ENCODE results near the gene MYO7A.

MYO7A gene

GRCh38 chr11:77202941-77203900, 75.2 kb downstream of the MYO7A start:
- DNase-seq: no peak

DNA sequence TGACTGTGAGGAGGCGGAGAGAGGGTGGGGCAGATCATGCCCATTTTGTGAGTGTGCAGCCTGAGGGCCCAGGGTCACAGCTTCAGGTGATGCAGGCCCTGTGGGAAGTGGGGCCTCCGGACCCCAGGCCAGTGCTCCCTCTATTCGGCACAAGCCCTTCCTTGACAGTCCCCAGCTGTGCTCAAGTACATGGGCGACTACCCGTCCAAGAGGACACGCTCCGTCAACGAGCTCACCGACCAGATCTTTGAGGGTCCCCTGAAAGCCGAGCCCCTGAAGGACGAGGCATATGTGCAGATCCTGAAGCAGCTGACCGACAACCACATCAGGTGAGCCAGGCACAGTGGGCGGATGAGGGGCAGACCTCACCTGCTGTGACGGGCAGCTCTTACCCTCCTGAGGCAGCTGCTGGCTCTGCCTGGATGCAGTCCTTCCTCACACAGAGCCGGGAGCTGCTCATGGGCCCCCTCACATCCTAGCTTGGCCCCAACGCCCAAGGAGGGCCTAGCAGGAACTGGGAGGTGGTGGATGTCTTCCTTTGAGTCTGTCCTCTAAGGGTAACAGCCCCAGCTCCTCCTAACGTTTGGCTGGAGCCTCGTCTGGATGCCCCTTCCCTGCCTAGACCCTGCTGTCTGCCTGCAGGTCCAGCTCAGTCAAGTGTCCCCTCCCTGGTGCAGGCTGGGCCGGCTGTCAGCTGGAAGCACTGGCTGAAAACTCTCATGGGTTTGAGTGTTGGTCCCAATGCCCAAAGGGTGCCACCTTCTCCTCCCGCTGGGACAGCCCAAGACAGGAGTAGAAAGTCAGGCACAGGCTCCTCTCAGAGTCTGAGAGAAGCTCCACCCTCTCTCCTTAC, 76.1 kb downstream of the MYO7A start:
- DNase-seq: no peak

DNA sequence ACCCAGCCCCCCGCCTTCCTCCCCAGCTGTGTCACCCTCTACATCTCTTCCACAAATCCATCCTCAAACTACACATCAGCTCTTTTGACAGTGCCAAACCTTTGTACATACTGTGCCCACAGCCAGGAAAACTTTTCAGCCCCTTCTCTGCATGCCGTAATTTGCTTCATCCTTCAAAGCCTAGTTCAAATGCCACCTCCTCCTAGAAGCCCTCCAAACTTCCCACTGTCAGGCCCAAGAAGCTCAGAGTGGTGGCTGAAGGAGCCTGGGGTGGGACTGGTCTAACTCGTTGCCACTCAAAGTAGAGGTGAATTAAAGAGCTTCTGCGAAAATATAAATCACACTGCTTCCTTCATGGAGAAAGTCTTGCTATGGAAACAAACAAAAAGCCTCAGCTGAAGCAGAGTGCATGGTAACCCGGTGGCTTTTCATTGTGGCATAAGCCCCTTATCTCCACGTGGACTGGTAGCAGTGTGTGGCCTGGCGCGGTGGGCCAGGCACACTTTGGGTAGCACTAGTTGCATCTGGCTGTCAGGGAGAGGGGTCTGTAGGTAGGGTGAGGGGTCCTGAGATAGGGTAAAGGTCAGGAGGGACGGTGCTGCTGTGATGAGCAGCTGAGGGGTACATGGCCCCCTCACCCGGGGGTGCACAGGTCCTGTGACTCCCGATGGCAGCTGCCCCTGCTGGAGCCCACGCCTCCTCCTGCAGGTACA, 76.9 kb downstream of the MYO7A start:
- no peak for DNase-seq

GRCh38 chr11:77205467-77206263, 77.6 kb downstream of the MYO7A start:
- DNase-seq: no peak

DNA sequence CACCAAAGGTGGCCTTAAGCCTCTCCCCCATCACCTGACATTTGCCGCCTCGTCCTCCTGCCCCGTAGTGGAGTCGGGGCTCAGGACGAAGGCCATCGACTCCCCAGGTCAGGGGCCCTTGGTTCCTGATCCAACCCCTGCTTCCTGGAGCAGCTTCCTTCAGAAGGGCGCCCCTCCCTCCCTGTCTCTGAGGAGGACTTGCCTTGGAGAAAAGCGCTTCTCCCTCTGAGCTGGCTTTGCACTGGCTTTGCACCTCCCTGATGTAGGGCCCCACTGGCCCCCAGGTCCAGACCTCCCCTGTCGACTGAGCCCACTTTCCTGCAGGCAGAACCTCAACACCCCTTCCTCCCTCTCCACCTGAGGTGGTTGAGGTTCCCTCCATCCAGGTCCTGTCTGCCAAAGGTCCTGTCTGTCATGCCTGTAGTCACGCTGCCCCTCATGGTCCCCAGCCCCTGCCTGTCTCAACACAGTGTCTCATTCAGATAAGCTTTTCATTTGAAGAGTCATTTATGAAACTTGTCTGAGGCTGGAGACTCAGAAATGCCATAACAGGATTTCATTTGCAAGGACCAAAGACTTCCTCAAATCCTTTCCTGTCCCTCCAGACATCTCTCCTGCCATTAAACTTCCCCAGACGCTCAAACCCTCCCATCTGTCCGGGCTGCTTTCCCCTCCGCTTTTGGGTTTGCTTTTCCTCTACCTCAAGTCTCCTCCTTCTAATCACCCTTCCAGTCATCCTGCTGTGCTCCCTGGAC, 78.4 kb downstream of the MYO7A start:
- no peak for DNase-seq

DNA sequence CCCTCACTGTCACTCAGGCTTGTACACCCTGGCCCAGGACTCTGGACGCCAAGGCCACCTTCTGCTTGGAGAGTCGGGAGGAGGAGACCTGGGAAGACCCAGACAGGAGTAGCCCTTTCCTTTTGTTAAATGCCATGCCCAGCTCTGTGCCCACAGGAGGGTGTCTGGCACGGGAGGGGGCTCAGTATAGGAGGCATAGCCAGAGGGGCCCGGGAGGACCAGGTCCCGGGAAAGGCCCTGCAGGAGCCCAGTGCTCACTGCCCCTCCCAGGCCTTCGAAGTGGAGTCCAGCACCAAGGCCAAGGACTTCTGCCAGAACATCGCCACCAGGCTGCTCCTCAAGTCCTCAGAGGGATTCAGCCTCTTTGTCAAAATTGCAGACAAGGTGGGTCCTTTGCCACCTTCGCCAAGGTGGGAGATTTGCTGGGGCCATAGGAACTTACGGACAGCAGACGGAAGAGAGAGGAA, 79.0 kb downstream of the MYO7A start:
- DNase-seq: no peak

- DNase-seq: no peak
Measured at GRCh38 chr11:77207618-77208313, 79.7 kb downstream of the MYO7A start.

DNA sequence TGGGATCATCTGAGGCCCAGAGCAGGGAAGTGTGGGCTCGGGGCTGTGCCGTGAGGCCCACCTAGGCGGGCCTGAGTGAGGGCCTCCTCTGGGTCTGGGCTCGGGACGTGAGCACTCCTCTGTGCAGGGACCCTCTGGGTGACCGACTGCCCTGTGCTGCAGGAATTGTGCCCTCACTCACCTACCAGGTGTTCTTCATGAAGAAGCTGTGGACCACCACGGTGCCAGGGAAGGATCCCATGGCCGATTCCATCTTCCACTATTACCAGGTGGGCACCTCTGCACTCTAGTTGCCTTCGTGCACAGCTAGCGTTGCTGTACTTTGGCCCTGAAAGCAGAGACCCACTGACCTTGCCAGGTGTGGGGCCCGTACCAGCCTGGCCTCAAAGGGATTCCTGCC, 80.5 kb downstream of the MYO7A start:
- no peak for DNase-seq

DNA sequence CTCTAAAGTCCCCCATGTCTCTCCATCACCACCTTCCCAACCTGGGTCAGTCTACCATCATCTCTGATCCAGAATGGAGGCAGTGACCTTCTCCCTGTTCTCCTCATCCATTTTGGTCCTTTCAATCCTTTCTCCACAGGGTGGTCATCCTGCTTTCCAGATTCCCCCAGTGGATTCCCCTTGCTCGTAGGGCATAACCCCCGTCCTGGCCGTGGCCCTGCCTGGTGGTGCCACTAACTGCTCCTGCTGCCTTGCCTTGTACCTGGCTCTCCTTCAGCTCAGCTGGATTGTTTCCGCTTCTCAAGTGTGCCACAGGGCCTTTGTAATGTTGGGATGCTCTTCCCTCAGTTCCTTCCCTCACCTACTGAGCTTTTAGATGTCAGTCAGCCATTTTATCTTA, 81.6 kb downstream of the MYO7A start:
- no peak for DNase-seq

DNA sequence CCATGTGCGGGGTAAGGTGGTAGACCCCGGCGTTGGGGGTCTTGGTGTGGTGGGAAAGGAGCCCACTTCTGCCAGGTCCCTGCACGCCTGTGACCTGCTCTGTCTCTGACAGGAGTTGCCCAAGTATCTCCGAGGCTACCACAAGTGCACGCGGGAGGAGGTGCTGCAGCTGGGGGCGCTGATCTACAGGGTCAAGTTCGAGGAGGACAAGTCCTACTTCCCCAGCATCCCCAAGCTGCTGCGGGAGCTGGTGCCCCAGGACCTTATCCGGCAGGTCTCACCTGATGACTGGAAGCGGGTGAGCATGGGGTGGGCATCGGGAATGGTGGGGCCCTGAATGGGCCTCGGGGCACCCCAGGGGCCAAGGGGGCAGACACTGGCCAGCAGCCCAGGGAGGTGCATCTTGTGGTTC, 83.0 kb downstream of the MYO7A start:
- DNase-seq: no peak

- DNase-seq: no peak
Measured at GRCh38 chr11:77211594-77212251, 83.7 kb downstream of the MYO7A start.

DNA sequence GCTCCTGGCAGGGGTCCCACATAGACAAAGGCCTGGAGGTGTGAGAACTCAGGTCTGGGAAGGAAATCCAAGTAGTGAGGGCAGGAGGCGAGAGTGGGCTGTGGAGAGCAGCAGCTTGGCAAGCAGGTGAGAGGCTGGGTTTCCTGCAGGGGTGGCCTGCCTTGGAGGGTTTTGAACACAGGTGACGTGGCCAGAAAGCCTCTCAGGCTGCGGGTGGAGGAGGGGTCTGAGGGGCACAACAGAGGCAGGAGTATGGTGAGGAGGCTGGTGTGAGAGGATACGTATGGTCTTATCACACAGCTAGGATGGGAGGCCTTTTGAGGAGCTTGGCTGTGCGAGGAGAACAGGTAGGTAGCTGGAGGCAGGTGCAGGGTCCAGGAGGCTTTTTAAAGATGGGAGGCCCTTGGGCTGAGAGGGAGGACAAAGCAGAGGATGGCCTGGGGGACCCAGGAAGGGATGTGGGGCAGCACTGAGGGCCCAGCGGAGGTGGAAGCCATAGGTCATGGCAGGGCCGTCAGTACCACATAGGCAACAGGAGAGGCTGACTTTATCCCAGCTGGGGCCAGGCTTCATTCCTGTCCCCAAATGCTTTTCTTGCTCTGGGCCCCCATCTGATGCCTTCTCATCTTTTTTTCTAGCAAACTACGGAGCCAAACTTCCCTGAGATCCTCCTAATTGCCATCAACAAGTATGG, 84.4 kb downstream of the MYO7A start:
- DNase-seq: no peak

- DNase-seq: no peak
Measured at GRCh38 chr11:77213029-77213579, 85.1 kb downstream of the MYO7A start.

GRCh38 chr11:77213589-77214428, 85.8 kb downstream of the MYO7A start:
- DNase-seq: no peak

DNA sequence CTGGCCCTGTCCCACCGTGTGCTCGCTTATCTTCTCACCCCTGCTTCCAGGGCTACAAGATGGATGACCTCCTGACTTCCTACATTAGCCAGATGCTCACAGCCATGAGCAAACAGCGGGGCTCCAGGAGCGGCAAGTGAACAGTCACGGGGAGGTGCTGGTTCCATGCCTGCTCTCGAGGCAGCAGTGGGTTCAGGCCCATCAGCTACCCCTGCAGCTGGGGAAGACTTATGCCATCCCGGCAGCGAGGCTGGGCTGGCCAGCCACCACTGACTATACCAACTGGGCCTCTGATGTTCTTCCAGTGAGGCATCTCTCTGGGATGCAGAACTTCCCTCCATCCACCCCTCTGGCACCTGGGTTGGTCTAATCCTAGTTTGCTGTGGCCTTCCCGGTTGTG, 86.5 kb downstream of the MYO7A start:
- no peak for DNase-seq

DNA sequence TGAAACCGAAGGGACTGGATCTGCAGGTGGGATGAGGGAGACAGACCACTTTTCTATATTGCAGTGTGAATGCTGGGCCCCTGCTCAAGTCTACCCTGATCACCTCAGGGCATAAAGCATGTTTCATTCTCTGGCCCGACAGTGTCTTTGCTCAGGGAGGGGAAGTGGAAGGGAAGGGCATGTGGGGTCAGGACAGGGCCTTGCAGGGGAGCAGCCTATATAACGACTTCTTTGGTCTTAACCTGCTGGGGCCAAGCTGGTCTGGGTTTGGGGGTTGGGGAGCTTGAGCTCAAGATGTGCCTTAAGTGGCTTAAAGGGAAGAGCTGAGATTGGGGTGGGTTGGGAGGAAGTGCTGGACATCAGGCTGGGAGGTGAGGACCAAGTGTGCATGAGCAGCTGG, 87.1 kb downstream of the MYO7A start:
- DNase-seq: no peak

DNA sequence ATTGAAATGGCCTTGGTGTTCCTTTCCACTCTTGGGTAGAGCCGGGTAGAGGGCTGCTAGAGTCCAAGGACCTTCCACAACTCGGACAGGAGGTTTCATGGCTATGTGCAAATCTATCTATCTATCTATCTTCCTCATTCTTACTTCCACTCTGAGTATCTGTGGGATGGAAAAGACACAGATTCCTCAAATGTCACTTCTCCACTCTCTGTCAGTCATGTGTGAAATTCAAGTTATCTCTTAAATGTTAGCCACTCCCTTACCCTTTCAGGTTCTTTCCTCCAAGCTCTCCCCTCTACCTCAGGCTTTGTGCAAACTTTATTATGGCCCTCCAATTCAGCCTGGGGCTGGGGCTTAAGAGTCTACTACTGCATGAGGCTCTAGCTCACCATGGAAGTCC, 89.1 kb downstream of the MYO7A start:
- no peak for DNase-seq

DNA sequence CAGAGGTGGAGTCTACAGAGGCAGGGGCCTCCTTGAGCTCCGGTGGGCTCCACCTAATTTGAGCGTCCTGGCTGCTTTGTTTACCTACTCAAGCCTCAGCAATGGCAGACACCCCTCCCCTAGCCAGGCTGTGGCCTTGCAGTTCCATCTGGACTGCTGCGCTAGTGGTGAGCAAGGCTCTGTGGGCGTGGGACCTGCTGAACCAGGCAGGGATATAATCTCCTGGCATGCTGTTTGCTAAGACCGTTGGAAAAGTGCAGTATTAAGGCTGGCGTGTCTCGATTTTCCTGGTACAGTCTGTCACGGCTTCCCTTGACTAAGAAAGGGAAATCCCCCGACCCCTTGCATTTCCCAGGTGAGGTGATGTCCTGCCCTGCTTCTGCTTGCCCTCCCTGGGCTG, 95.8 kb downstream of the MYO7A start:
- no peak for DNase-seq

Data from amniotic stem cell (primary cell).